T follicular helper cell (primary cell): ENCODE measurements around the gene DNAH17.

Experiments used
- DNase-seq: peaks from one replicate; pipeline ENCODE4 v3.0.0-alpha.2; 2020; ENCODE audit warnings: low read depth
- total RNA-seq, 2 experiments: gene quantifications; one replicate each; lab custom pipeline; 2026; lab: John Stamatoyannopoulos, UW

The DNAH17 gene, protein sequence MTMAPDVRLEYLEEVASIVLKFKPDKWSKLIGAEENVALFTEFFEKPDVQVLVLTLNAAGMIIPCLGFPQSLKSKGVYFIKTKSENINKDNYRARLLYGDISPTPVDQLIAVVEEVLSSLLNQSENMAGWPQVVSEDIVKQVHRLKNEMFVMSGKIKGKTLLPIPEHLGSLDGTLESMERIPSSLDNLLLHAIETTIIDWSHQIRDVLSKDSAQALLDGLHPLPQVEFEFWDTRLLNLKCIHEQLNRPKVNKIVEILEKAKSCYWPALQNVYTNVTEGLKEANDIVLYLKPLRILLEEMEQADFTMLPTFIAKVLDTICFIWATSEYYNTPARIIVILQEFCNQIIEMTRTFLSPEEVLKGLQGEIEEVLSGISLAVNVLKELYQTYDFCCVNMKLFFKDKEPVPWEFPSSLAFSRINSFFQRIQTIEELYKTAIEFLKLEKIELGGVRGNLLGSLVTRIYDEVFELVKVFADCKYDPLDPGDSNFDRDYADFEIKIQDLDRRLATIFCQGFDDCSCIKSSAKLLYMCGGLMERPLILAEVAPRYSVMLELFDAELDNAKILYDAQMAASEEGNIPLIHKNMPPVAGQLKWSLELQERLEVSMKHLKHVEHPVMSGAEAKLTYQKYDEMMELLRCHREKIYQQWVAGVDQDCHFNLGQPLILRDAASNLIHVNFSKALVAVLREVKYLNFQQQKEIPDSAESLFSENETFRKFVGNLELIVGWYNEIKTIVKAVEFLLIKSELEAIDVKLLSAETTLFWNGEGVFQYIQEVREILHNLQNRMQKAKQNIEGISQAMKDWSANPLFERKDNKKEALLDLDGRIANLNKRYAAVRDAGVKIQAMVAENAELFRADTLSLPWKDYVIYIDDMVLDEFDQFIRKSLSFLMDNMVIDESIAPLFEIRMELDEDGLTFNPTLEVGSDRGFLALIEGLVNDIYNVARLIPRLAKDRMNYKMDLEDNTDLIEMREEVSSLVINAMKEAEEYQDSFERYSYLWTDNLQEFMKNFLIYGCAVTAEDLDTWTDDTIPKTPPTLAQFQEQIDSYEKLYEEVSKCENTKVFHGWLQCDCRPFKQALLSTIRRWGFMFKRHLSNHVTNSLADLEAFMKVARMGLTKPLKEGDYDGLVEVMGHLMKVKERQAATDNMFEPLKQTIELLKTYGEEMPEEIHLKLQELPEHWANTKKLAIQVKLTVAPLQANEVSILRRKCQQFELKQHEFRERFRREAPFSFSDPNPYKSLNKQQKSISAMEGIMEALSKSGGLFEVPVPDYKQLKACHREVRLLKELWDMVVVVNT (N-terminal part only)
- 1.00 to 2.2 reads per million in 2 experiments for total RNA-seq

DNA sequence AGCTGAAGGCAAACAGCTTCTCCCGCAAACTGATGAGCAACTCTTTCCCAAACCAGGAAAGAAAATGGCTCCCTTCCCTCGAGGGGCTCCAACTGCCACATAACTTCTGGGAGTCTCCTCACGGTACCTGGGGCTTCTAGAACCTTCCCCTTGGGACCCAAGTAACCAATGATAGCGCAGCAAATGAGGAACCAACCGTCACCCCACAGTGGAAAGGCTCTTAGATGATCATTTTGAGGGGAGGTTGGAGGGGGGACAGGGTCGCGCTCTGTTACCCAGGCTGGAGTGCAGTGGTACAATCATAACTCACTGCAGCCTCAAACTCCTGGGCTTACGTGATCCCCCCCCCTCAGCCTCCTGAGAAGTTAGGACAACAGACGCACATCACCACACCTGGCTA, at the start of gene DNAH17:
Gene DNAH17, minus strand, starts transcription at position 101 of the 400 bp plus-strand sequence. CDS start 2,339 bp downstream, outside the sequence.
- no peak for DNase-seq

DNA sequence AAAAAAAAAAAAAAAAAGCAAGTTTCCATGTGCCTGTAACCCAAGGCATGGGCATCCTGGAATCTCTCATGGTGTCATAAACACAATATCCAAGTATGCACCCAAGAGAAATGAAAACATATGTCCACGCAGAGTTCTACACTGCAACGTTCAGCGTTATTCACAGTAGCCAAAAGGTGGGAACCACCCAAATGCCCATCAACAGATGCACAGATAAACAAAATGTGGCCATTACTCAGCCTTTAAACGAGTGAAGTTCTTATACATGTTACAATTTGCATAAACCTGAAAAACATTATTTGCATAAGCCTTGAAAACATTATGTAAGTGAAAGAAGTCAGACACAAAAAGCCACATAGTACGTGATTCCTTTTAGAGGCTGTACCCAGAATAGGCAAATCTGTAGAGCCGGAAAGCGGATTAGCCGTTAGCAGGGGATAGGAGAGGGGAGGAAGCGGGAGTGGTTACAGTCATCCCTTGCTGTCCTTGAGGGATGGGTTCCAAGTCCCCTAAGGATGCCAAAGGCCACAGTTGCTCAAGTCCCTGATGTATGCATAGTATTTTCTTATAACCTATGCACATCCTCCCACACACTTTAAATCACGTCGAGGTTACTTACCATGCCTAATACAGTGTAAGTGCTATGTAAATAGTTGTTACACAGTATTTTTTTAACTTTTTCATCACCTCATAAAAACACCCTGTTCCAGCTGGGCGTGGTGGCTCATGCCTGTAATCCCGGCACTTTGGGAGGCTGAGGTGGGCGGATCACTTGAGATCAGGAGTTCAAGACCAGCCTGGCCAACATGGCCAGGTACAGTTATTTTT, 47.3 kb upstream of the DNAH17 start:
- DNase-seq: no peak

DNA sequence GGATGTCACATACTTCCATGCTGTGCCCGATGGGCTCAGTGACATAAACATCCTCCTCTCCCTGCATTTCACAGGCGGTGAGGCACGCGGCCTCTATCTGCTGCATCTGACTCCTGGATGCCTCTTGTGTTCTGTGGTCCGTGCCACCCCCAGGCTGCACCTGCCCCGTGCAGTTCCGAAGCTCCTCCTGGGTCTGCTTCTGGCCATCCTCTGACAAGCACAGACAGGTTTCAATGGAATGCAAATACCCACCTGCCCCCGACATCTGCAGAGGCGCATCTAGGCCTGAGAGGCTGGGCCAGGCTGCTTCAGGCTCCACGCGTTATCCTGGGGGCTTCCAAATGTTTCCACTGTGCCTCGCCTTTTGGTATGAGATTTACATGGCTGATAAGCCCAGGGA, 46.3 kb upstream of the DNAH17 start:
- DNase-seq: no peak

DNA sequence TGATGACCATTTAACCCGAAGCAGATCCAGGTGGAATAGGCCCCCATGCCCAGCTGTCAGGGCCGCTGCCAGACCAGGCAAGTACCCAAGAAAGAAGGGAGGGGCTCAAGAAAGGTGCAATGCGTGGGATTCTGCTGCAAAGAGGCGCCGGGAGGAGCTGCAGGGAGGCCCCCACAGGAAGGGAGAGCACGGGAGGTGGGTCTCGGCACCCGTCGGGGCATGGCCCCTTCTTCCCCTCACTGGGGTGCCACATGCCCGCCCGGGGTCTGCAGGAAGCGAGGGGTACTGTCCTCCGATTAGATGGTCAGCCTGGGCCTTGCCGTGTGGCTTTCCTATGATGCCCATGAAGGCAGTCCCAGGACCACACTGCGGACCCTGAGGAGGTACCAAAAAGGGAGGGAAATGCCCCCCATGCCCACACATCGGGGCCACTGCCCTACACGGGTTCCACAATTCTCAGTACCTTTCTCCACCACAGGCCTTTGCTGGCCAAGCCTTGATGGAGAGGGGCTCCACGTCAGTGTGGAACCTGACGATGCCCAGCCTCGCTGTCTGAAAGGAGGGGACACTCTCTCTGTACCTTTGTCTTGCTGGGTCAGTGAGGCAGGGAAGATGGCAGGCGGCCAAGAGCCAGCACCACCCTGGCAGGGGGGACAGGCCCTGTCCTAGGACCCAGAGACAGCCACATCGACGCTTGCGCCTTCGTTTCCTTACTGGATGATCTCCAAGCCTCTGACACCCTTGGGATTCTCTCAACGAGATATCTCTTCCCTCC, 45.5 kb upstream of the DNAH17 start:
- no peak for DNase-seq

DNA sequence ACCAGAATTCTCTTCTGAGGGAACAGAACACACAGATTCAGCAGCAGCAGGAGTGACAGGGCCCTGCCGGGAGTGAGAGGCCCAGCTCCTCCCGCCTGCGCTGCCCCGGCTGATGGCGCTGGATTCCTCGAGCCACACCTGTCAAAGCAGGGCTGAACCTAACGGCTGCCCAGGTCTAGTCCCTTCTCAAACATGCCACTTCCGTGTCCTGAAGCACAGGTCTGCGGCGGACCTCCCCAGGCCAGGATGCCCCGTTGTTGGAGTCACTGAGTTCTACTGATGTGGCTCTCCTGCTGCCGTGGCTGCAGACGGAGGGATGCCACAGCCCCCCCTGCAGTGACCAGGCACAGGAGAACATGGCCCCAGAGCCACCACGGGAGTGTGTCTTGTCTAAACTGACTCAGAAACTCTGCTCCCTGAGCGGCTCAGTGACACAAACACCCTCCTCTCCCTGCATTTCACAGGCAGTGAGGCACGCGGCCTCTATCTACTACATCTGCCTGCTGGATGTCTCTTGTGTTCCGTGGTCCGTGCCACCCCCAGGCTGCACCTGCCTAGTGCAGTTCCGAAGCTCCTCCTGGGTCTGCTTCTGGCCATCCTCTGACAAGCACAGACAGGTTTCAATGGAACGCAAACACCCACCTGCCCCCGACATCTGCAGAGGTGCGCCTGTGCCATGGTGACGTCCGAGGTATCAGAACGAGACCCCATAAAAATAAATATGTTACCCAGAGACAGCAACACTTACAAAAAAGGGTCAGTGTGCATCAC, 44.7 kb upstream of the DNAH17 start:
- no peak for DNase-seq

DNA sequence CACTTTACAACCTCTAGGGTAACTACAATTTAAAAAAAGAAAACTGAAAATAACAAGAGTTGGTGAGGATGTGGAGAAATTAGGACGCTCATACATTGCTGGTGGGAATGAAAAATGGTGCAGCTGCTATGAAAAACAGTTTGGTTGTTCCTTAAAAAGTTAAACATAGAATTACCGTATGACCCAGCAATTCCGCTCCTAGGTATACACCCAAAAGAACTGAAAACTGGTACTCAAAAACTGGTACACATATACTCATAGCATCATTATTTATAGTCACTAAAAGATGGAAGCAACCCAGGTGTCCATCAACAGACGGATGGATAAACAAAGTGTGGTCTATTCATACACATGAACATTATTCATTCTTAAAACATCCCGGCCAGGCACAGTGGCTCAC, 42.9 kb upstream of the DNAH17 start:
- no peak for DNase-seq

DNA sequence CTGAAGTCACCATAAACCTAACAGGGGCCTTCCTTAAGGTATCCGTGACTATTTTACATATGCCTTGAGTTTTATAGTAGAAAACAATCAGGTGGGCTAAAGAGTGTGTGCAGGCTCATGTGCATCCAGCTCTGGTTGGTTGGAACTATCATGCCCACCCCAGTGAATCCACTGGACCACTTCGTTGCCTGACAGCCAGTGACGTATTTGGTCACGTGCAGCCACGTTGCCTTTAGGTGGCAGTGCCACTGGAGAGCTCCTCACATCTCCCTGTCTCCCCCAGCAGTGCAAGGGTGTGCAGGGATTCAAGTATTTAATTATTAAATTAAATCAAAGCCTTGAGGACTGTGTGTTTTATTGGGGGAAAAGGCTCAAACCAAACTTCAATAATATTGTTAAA, 42.1 kb upstream of the DNAH17 start:
- DNase-seq: no peak

DNA sequence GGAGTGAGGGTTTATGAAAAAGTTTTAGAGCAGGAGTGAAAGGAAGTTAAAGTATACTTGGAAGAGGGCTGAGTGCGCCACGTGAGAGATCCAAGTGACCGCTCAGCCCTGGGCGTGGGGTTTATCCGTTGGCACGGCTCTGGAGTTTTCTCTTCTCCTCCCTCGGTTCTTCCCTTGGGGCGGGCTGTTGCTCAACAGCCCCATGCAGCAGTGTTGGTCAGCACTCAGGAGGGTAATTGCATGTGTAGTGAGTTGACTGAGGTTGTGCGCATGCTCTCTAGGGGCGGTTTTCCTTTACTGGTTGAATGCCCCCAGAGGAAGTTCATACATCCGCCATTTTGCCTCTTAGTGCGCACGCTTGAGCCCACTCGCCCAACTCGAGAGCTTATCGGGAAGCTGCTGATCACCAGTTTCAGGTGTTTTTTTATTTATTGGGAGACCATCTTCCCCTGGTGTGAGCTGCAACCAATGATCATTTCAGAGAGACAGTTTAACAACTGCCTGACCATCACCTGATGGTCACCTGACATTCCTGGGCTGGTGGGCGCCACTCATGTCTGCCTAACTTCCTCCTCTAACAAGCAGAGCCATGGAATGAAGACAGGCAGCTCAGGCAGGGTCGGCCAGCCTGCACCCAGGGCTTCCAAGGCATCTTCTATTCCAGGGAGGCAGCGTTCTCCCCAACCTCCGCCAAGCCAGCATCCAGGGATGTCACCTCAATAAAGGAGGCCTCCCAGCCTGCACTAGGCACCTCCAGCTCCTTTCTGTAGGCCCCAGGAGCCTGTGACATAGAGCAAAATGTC, 41.3 kb upstream of the DNAH17 start:
- DNase-seq: no peak

DNA sequence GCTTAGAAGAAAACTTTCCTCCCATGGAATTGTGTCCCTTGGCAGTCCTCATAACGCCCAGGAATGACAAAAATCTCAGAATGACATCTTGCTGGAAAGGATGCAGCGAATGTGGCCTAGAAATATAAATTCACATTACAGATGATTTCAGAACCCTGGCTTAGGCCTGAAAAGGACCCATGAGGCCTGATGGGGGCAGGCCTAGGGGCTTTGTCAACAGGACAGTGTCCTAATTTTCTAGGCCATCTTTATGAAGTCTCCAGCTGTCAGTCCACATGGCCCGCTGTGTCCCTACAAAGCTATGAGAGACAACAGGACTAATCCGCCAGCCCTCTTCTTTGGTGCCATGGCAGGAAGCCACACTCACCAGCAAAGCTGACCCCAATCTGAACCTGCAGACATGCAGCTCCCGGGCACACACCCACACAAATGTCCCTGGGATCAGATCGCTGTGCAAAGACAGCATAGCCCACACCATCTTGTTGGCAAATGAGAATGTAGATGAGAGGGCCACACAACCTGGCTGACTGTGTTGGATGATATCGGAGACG, 40.4 kb upstream of the DNAH17 start:
- DNase-seq: no peak

DNA sequence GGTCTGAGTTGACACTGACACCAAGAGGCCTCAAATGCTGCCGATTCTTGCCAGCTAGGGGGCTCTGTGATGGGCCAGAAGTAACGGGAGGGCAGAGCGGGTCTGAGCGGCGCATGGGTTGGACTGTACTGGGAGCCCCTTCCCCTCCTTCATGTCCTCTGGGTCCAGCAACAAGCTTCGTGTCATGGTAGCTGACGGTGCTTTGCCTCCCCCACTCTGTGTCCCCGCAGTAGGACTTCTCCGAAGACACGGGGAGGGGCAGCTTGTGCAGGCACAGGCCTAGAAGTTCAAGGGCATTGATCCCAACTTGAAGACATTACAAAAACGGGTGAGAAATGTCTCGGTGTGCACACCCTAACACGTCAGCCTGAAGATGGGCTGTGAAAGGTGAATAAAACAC, 39.8 kb upstream of the DNAH17 start:
- no peak for DNase-seq

DNA sequence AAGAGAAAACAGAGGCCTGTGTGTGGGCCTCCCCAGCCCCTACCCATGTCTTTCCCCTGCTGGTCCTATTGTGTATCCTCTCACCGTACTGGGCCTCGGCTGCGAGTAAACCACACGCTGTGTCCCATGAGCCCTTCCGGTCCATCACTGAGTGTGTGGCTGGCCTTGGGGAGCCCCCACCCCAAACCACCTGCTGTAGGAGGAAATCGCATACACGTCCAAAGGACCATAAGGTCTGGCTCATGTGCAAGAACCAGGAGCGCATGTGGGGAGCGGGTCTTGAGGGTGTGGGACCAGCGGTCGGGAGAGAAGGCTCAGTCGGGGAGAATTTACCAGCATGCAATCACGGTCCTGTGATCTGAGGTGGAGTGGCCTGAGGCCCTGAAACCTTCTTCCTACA, 38.4 kb upstream of the DNAH17 start:
- DNase-seq: no peak

DNA sequence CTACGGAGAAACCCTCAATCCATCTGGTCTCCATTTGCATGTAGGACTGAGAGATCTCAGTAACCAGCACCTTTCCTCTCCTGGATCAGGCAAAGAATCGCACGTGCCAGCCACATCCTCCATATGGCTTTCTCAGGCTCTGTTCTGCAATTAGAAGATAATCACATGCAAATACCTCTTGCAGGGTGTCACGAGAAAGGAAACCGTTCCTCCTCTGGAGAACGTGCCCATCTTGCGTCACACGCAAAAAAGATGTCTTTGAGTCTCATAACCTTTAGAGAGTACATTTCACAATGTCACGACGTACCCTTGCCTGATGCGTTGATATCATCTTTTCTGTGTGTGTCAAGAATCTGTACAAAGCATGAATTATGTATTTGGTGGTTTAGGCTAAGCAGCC, 36.2 kb upstream of the DNAH17 start:
- no peak for DNase-seq

DNA sequence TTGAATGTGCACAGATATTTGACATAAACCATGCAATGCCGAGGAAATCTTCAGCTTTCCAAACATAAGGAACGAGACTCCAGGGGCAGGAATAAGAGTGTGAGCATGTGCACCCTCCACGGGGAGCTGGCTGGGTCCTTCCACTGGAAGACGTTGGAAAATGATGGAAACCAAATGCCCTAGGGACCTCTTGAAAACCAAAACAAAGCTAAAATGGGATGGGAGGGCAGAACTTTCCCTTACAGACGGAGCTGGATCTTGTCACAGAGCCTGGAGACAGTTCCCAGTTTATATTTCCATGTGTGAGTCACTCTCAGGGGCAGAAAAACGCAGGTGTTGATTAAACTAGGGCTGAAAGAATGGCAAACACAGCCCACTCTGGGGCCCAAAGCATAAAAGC, 34.4 kb upstream of the DNAH17 start:
- no peak for DNase-seq

DNA sequence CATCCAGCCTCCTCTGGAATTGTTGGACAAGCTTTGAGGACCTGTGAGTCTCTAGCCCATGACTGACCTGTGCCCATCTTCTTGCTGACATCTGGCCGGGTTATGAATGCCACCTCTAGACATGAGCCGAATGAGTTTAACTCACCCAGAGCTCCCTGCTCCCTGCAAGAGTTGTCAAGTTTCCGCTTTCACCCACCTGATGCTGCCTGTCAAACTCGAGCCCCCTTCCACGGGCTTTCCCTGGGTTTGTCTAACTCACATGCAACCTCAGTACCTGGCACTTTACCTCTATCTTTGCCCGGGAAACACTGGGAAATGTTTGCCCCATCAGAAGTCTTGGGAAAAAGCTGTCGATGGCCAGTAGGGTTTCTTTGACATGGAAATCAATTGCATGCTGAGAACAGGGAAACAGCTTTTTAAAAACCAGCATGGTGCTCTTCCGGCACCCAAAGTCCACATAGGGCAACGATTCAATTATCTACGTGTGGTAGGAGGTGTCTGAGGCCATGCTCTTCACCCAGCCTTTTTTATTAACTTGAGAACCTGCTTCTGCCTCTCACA, 33.8 kb upstream of the DNAH17 start:
- no peak for DNase-seq

DNA sequence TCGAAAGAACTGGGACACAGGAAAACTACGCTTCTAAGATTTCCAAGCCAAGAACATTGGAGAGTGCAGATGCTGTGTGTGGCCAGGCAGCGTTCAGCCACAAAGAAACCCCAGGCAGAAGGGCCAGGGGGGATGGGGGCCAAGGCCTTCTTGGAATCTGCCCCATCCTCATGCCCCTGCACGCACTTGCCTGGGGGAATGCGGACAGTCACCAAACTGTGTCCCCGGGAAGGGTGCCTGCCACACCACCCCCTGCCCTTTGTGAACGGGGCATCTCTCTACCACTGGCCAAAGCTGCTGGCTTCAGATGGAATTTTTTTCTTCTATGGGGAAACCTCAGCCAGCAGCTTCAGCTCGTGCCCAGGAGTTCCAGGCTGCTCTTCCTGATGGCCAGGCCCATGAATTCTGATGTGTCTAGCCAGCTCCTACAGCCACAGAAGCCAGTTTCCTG, 32.0 kb upstream of the DNAH17 start:
- no peak for DNase-seq

DNA sequence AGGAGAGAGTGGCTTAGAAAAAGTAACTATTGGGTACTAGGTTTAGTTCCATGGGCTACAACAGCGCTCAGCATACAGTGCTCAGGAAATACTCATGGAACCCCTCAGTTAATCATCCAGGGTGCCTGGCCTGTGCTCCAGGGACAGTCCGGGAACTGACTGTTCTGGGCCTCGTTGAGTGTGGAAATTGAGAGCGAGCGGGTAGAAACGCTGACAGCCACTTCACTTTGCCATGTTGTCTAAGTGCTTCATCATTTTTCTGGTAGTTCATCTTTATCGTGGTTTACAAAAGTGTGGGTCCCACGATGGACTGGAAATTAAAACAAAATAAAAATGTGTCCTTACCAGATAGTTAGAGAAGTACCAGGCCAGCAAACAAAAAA, 31.6 kb upstream of the DNAH17 start:
- no peak for DNase-seq

DNA sequence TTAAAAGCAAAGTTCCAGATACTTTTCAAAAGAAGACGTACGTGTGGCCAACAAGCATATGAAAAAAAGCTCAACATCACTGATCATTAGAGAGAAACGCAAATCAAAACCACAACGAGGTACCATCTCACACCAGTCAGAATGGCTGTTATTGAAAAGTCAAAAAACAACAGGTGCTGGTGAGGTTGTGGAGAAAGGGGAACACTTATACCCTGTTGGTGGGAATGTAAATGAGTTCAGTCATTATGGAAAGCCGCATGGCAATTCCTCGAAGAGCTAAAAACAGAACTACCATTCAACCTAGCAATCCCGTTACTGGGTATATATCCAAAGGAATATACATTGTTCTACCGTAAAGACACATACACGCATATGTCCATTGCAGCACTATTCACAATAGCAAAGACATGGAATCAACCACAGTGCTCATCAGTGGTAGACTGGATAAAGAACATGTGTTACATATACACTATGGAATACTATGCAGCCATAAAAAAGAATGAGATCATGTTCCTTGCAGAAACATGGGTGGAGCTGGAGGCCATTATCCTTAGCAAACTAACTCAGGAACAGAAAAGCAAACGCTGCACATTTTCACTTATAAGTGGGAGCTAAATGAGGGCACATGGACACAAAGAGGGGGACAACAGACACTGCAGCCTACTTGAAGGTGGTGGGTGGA, 31.1 kb upstream of the DNAH17 start:
- no peak for DNase-seq

DNA sequence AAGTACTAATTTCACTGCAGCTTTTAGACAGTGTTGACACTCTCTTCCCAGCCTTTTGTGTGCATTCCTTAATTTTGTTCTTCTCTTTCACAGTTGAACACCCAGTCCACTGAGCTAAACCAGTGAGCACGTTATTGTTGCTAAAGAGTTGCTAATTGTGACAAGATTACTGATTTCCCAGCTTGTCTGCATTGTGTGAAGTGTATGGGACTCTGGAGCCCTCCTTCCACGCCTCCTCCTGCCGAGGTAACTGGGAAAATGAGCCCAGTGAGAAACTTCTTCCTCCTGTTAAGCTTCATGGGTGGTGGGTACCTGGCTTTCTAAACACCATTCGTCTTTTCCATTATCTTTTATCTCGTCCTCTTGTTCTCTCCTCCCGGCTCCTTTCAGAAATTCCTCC, 29.8 kb upstream of the DNAH17 start:
- no peak for DNase-seq
